OCI-LY1 (cell line): ENCODE measurements around the gene ZNRD2.

Experiments used
- H2AFZ ChIP-seq: fragments of 200-600 bp; sonication (generic), shearing (Covaris generic); 2 replicates; pipeline ENCODE4 v1.6.0; 2014; ENCODE audit warnings: antibody characterized with exemption, mild to moderate bottlenecking, low read length
- H3F3A ChIP-seq: fragments of 200-600 bp; sonication (generic), shearing (Covaris generic); 2 replicates; pipeline ENCODE4 v1.6.0; 2014; ENCODE audit warnings: mild to moderate bottlenecking, antibody characterized with exemption, low read length, moderate library complexity; ENCODE audit not compliant: insufficient read depth
- H3K27ac ChIP-seq: fragments of 200-600 bp; sonication (generic); 2 replicates; pipeline ENCODE4 v1.5.1; 2014; ENCODE audit warnings: low read length, mixed run types, mild to moderate bottlenecking, low read depth; ENCODE audit not compliant: poor library complexity, severe bottlenecking
- H3K27me3 ChIP-seq: fragments of 200-600 bp; sonication (generic); 2 replicates; pipeline ENCODE4 v1.6.0; 2014; ENCODE audit warnings: antibody characterized with exemption, mild to moderate bottlenecking, low read length, moderate library complexity; ENCODE audit not compliant: insufficient read depth
- H3K36me3 ChIP-seq: fragments of 200-600 bp; sonication (generic); 2 replicates; pipeline ENCODE4 v1.6.1; 2014; ENCODE audit warnings: mild to moderate bottlenecking, antibody characterized with exemption, low read length, moderate library complexity, mixed read lengths; ENCODE audit not compliant: insufficient read depth
- H3K4me1 ChIP-seq: fragments of 200-600 bp; sonication (generic); 2 replicates; pipeline ENCODE4 v1.5.1; 2014; ENCODE audit warnings: mild to moderate bottlenecking, low read length, moderate library complexity; ENCODE audit not compliant: insufficient read depth, severe bottlenecking
- H3K4me2 ChIP-seq: fragments of 200-600 bp; sonication (generic), shearing (Covaris generic); 2 replicates; pipeline ENCODE4 v1.6.1; 2014; ENCODE audit warnings: low read length
- H3K4me3 ChIP-seq: fragments of 200-600 bp; sonication (generic); 2 replicates; pipeline ENCODE4 v1.5.1; 2014; ENCODE audit warnings: low read length, low read depth, mild to moderate bottlenecking, mixed read lengths; ENCODE audit not compliant: poor library complexity, severe bottlenecking
- H3K79me2 ChIP-seq: fragments of 200-600 bp; shearing (Covaris generic); 2 replicates; pipeline ENCODE4 v1.6.1; 2016; ENCODE audit warnings: mixed run types, low read length, mixed read lengths; ENCODE audit not compliant: insufficient read depth
- H3K9ac ChIP-seq: fragments of 200-600 bp; sonication (generic), shearing (Covaris generic); 2 replicates; pipeline ENCODE4 v1.6.1; 2014; ENCODE audit warnings: mild to moderate bottlenecking, low read length, mixed read lengths
- H3K9me2 ChIP-seq: fragments of 200-600 bp; sonication (generic), shearing (Covaris generic); 2 replicates; pipeline ENCODE4 v1.6.1; 2014; ENCODE audit warnings: low read depth, mild to moderate bottlenecking, low read length, mixed read lengths
- H3K9me3 ChIP-seq: fragments of 200-600 bp; shearing (Covaris generic); 2 replicates; pipeline ENCODE4 v1.6.1; 2014; ENCODE audit warnings: low read length, mixed read lengths
- H4K20me1 ChIP-seq: fragments of 200-600 bp; sonication (generic), shearing (Covaris generic); 2 replicates; pipeline ENCODE4 v1.6.0; 2016; ENCODE audit warnings: mild to moderate bottlenecking, low read length; ENCODE audit not compliant: insufficient read depth
- EZH2 ChIP-seq: fragments of 200-600 bp; sonication (generic), shearing (Covaris generic); IDR thresholded peaks from 2 replicates; pipeline ENCODE4 v1.8.0; 2017; ENCODE audit warnings: borderline replicate concordance, mixed run types, mild to moderate bottlenecking, antibody characterized with exemption, low read length, moderate library complexity, mixed read lengths
- TF ChIP-seq, protein P1 (sequence below): fragments of 200-600 bp; sonication (generic), shearing (Covaris generic); IDR thresholded peaks from 2 replicates; pipeline ENCODE4 v1.5.1; 2017; ENCODE audit warnings: mild to moderate bottlenecking, antibody characterized with exemption, low read length, moderate library complexity, mixed read lengths

ZNRD2 gene

GRCh38 chr11:65611028-65611757 is 40.9 kb downstream of the ZNRD2 start:
- no peaks in the 10 kb centered on the region for H4K20me1 ChIP-seq
- no peak overlapping the region for H3K4me3 ChIP-seq
- H3K4me1 ChIP-seq: peaks cover 27% of the 10 kb centered on the region
- no peaks in the 10 kb centered on the region for H3K9me2 ChIP-seq
- no peaks in the 10 kb centered on the region for H3K9me3 ChIP-seq
- H3K4me2 ChIP-seq: peak overlapping the region; percentile 73; the same call in 1 of the 2 replicates
- H3K27ac ChIP-seq: no peak overlapping the region
- no peak overlapping the region for H2AFZ ChIP-seq
- no peak for TF ChIP-seq EZH2
- TF ChIP-seq, protein P1, sequence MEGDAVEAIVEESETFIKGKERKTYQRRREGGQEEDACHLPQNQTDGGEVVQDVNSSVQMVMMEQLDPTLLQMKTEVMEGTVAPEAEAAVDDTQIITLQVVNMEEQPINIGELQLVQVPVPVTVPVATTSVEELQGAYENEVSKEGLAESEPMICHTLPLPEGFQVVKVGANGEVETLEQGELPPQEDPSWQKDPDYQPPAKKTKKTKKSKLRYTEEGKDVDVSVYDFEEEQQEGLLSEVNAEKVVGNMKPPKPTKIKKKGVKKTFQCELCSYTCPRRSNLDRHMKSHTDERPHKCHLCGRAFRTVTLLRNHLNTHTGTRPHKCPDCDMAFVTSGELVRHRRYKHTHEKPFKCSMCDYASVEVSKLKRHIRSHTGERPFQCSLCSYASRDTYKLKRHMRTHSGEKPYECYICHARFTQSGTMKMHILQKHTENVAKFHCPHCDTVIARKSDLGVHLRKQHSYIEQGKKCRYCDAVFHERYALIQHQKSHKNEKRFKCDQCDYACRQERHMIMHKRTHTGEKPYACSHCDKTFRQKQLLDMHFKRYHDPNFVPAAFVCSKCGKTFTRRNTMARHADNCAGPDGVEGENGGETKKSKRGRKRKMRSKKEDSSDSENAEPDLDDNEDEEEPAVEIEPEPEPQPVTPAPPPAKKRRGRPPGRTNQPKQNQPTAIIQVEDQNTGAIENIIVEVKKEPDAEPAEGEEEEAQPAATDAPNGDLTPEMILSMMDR: no peak
- no peaks in the 10 kb centered on the region for H3F3A ChIP-seq
- peaks cover under 1% of the 10 kb centered on the region; the same call in 1 of the 2 replicates for H3K79me2 ChIP-seq
- H3K27me3 ChIP-seq: no peaks in the 10 kb centered on the region
- H3K36me3 ChIP-seq: peaks cover 16% of the 10 kb centered on the region
- H3K9ac ChIP-seq: no peak overlapping the region; the same call in 1 of the 2 replicates

- peaks cover 14% of the 10 kb centered on the region for H3K36me3 ChIP-seq
- H4K20me1 ChIP-seq: no peaks in the 10 kb centered on the region
- peak overlapping the region; percentile 83 for H3K4me3 ChIP-seq
- H3K4me1 ChIP-seq: peaks cover 35% of the 10 kb centered on the region
- H3K27ac ChIP-seq: no peak overlapping the region
- peak overlapping the region; percentile 73; the same call in 1 of the 2 replicates for H3K4me2 ChIP-seq
- no peaks in the 10 kb centered on the region for H3K9me3 ChIP-seq
- TF ChIP-seq, protein P1: no peak
- no peak for TF ChIP-seq EZH2
- H3F3A ChIP-seq: no peaks in the 10 kb centered on the region
- peaks cover 9% of the 10 kb centered on the region; the same call in 1 of the 2 replicates for H3K79me2 ChIP-seq
- no peaks in the 10 kb centered on the region for H3K27me3 ChIP-seq
- H2AFZ ChIP-seq: no peak overlapping the region
- no peaks in the 10 kb centered on the region for H3K9me2 ChIP-seq
- no peak overlapping the region; the same call in 1 of the 2 replicates for H3K9ac ChIP-seq
These were observed 41.7 kb downstream of the ZNRD2 start for GRCh38 chr11:65611758-65612603.

- H3K9me2 ChIP-seq: no peaks in the 10 kb centered on the region
- no peaks in the 10 kb centered on the region for H3F3A ChIP-seq
- no peaks in the 10 kb centered on the region for H3K27me3 ChIP-seq
- peaks cover 13% of the 10 kb centered on the region for H3K36me3 ChIP-seq
- H4K20me1 ChIP-seq: no peaks in the 10 kb centered on the region
- H2AFZ ChIP-seq: no peak overlapping the region
- H3K9ac ChIP-seq: peak overlapping the region; percentile 82; the same call in 1 of the 2 replicates
- TF ChIP-seq, protein P1: no peak
- TF ChIP-seq EZH2: no peak
- H3K79me2 ChIP-seq: peaks cover 9% of the 10 kb centered on the region; the same call in 1 of the 2 replicates
- peaks cover 42% of the 10 kb centered on the region for H3K4me1 ChIP-seq
- H3K4me2 ChIP-seq: peak overlapping the region; percentile 73
- peak overlapping the region; percentile 83 for H3K4me3 ChIP-seq
- no peaks in the 10 kb centered on the region for H3K9me3 ChIP-seq
- H3K27ac ChIP-seq: no peak overlapping the region
These were observed 42.4 kb downstream of the ZNRD2 start for GRCh38 chr11:65612691-65613090.
